Endothelial cell of umbilical vein (primary cell): ENCODE results near the gene MRPL12. TPM values are rescaled to one million over a fixed set of nuclear protein-coding genes. Genes with fewer than 3 reads are reported as not detected.

ENCODE experiments used
- BruUV-seq: library from RNA; stranded (reverse); fragments of 400-500 nt; replicated peaks from 2 replicates; lab custom pipeline; 2021; lab: Mats Ljungman, UMichigan
- CTCF ChIA-PET: fragments of 300-600, 350-600 bp; sonication (Branson Sonifier 250); formaldehyde crosslinking; loops from one replicate; lab custom pipeline; 2021; ENCODE audit warnings: antibody characterized with exemption, inconsistent platforms; lab: Charles Lee
- POLR2A ChIA-PET: fragments of 300-600, 350-600 bp; sonication (Branson Sonifier 250); formaldehyde crosslinking; loops from one replicate; lab custom pipeline; 2021; ENCODE audit warnings: antibody characterized with exemption, inconsistent platforms; lab: Charles Lee
- DNase-seq: peaks from one replicate; pipeline ENCODE4 v3.0.0-alpha.2; 2011; ENCODE audit warnings: low read depth, low spot score
- FAIRE-seq: peaks from 2 replicates; lab custom pipeline; 2011; peaks lifted over from hg19 to GRCh38; lab: Jason Lieb, UNC
- H2AFZ ChIP-seq: 2 replicates; pipeline ENCODE4 v1.6.0; 2012; ENCODE audit warnings: low read depth, low read length, control low read depth, inconsistent platforms
- H3K27ac ChIP-seq: 2 replicates; pipeline ENCODE4 v1.5.1; 2011; ENCODE audit warnings: low read depth, mild to moderate bottlenecking, control low read depth, low read length, moderate library complexity; ENCODE audit not compliant: insufficient read depth
- H3K27me3 ChIP-seq, 2 experiments: 2 replicates each; pipeline versions ENCODE4 v1.6.0 to v1.6.1; 2011; ENCODE audit warnings: low read length in 2 of 2, mixed read lengths in 1 of 2; ENCODE audit not compliant: control insufficient read depth in 2 of 2, insufficient read depth in 2 of 2
- H3K36me3 ChIP-seq, 2 experiments: 2 replicates in 1 of 2; 3 replicates in 1 of 2; pipeline ENCODE4 v1.5.1; 2011; ENCODE audit warnings: low read length in 2 of 2, mild to moderate bottlenecking in 1 of 2, moderate library complexity in 1 of 2; ENCODE audit not compliant: control insufficient read depth in 2 of 2, insufficient read depth in 2 of 2; ENCODE audit errors: extremely low read depth in 1 of 2
- H3K4me1 ChIP-seq: 3 replicates; pipeline ENCODE4 v1.5.1; 2011; ENCODE audit warnings: mild to moderate bottlenecking, low read length; ENCODE audit not compliant: control insufficient read depth, insufficient read depth; ENCODE audit errors: extremely low read depth
- H3K4me2 ChIP-seq: 2 replicates; pipeline ENCODE4 v1.6.1; 2011; ENCODE audit warnings: low read length, control low read depth, mixed read lengths; ENCODE audit not compliant: insufficient read depth
- H3K4me3 ChIP-seq, 3 experiments: fragments of 200-600 bp in 1 of 3; sonication (generic), shearing (Covaris generic) in 1 of 3; replicated peaks in 1 of 3; 2 replicates each; pipeline ENCODE4 v1.5.1; 2011 to 2016; ENCODE audit warnings: control low read depth in 3 of 3, low read length in 3 of 3, mild to moderate bottlenecking in 2 of 3, inconsistent platforms in 1 of 3, low read depth in 1 of 3, moderate library complexity in 1 of 3; ENCODE audit not compliant: insufficient read depth in 1 of 3
- H3K79me2 ChIP-seq: 2 replicates; pipeline ENCODE4 v1.6.0; 2012; ENCODE audit warnings: low read length, inconsistent platforms; ENCODE audit not compliant: control insufficient read depth, insufficient read depth
- H3K9ac ChIP-seq: replicated peaks from 2 replicates; pipeline ENCODE3; 2011; ENCODE audit warnings: low read length, control low read depth; ENCODE audit not compliant: insufficient read depth; ENCODE audit errors: extremely low read depth
- H3K9me1 ChIP-seq: replicated peaks from 3 replicates; pipeline ENCODE4 v1.6.0; 2011; ENCODE audit warnings: mild to moderate bottlenecking, low read length; ENCODE audit not compliant: control insufficient read depth, insufficient read depth; ENCODE audit errors: extremely low read depth
- H3K9me3 ChIP-seq: replicated peaks from 2 replicates; pipeline ENCODE4 v1.5.1; 2012; ENCODE audit warnings: low read length, inconsistent platforms; ENCODE audit not compliant: control insufficient read depth, insufficient read depth
- H4K20me1 ChIP-seq: replicated peaks from 2 replicates; pipeline ENCODE3; 2011; ENCODE audit warnings: mild to moderate bottlenecking, low read length; ENCODE audit not compliant: control insufficient read depth, insufficient read depth; ENCODE audit errors: extremely low read depth
- CTCF ChIP-seq, 2 donors: IDR thresholded peaks; 1 replicate in 1 of 2; 2 replicates in 1 of 2; pipeline ENCODE4 v1.5.1; 2011; ENCODE audit warnings: low read length in 2 of 2, mild to moderate bottlenecking in 2 of 2, moderate library complexity in 2 of 2, control low read depth in 1 of 2, inconsistent platforms in 1 of 2, low read depth in 1 of 2; ENCODE audit not compliant: insufficient read depth in 1 of 2; ENCODE audit errors: extremely low read depth in 1 of 2
- EZH2 ChIP-seq: IDR thresholded peaks from 2 replicates; pipeline ENCODE4 v1.6.1; 2012; ENCODE audit warnings: borderline replicate concordance, low read depth, mild to moderate bottlenecking, moderate library complexity, low read length, inconsistent platforms; ENCODE audit not compliant: severe bottlenecking
- FOS ChIP-seq: IDR thresholded peaks from 2 replicates; pipeline ENCODE4 v1.6.1; 2011; ENCODE audit warnings: mild to moderate bottlenecking, low read length, moderate library complexity, borderline replicate concordance; ENCODE audit not compliant: insufficient read depth
- GATA2 ChIP-seq: IDR thresholded peaks from 2 replicates; pipeline ENCODE4 v1.7.0; 2011; ENCODE audit warnings: low read depth, mild to moderate bottlenecking, moderate library complexity, mixed read lengths, low read length; ENCODE audit not compliant: insufficient read length, insufficient read depth
- JUN ChIP-seq: IDR thresholded peaks from 2 replicates; pipeline ENCODE4 v1.6.1; 2011; ENCODE audit warnings: borderline replicate concordance, low read depth; ENCODE audit not compliant: insufficient read length, insufficient read depth
- MAX ChIP-seq: IDR thresholded peaks from 2 replicates; pipeline ENCODE4 v1.6.1; 2011; ENCODE audit not compliant: insufficient read depth, insufficient read length
- MYC ChIP-seq: IDR thresholded peaks from one replicate; pipeline ENCODE4 v1.6.1; 2011; ENCODE audit warnings: mild to moderate bottlenecking, low read depth, low read length
- POLR2A ChIP-seq: IDR thresholded peaks from 2 replicates; pipeline ENCODE4 v1.6.1; 2012; ENCODE audit warnings: low read depth, mild to moderate bottlenecking, control low read depth, low read length
- POLR2AphosphoS5 ChIP-seq: IDR thresholded peaks from 2 replicates; pipeline ENCODE4 v1.6.1; 2012; ENCODE audit warnings: low read depth, mild to moderate bottlenecking, control low read depth, low read length, moderate library complexity; ENCODE audit not compliant: insufficient read depth
- dilution Hi-C: fragments of 300-500 bp; cut with MboI; formaldehyde crosslinking; loops from one replicate; pipeline ENCODE4 v1.15.0; 2019; ENCODE audit warnings: low sequenced_read_pairs; ENCODE audit not compliant: extremely low pct_ligation_motif_present
- intact Hi-C: fragments of 100-400 bp; cut with micrococcal nuclease; formaldehyde crosslinking; loops from one replicate; pipeline ENCODE4 v1.10.0; 2022
- polyA plus RNA-seq, 4 experiments: library from polyadenylated mRNA; depleted of rRNA in 3 of 4; stranded (reverse) in 3 of 4; unstranded in 1 of 4; fragments of >200 nt; gene quantifications; 2 replicates each; pipeline versions ENCODE4 v1.2.1 to v1.2.3, GENCODE V29; 2011 to 2012; ENCODE audit warnings: missing spikeins in 1 of 4
- total RNA-seq: library from RNA; stranded (reverse); gene quantifications from 2 replicates; pipeline ENCODE4 v1.2.3, GENCODE V29; 2021

MRPL12 gene
- total and polyA plus RNA-seq, 2 donors (not counting 3 experiments of a cell fraction or from before 2014, with no cell fraction given) = 91.9 to 99.9 TPM

GRCh38 chr17:81673561-81674258, 29.5 kb upstream of the MRPL12 start:
- H3K4me3 ChIP-seq = no peak overlapping the region
- peaks cover 4 to 37% of the 10 kb centered on the region in 2 experiments for H3K36me3 ChIP-seq
- no peaks in the 10 kb centered on the region for H3K4me1 ChIP-seq
- no peak overlapping the region for H2AFZ ChIP-seq
- H3K79me2 ChIP-seq = peaks cover 1% of the 10 kb centered on the region
- BruUV-seq = TSS peak; percentile 56
- H3K9me3 ChIP-seq = no peaks in the 10 kb centered on the region
- H3K27ac ChIP-seq = no peak overlapping the region
- FAIRE-seq (no peak), DNase-seq (no peak)
- ChIA-PET CTCF (no interaction called here), POLR2A (no interaction called here)
- TF ChIP-seq MAX (no peak), CTCF (IDR thresholded peaks at IDR 0.05; ENCODE audit: extremely low read depth in 1 of 2, insufficient read depth in 1 of 2, low read depth in 1 of 2, low read length in 2 of 2) (no peak), EZH2 (no peak), POLR2A (no peak), GATA2 (no peak), MYC (no peak), JUN (no peak), POLR2AphosphoS5 (no peak), FOS (no peak)
- no peaks in the 10 kb centered on the region for H3K9me1 ChIP-seq
- no peak overlapping the region for H3K4me2 ChIP-seq
- intact Hi-C loops (no loop called here), dilution Hi-C loops (no loop called here)
- no peaks in the 10 kb centered on the region for H4K20me1 ChIP-seq
- H3K9ac ChIP-seq = no peak overlapping the region
- H3K27me3 ChIP-seq = no peaks in the 10 kb centered on the region
